ENCODE data around the gene SUMF1. TPM values are rescaled to one million over a fixed set of nuclear protein-coding genes. Genes with fewer than 3 reads are reported as not detected.

The SUMF1 gene
- total and polyA plus RNA-seq, 2 of the 13 experiments (the other 11 are each of a cell fraction or from before 2014, with no cell fraction given), result 18.5 to 28.9 TPM

DNA sequence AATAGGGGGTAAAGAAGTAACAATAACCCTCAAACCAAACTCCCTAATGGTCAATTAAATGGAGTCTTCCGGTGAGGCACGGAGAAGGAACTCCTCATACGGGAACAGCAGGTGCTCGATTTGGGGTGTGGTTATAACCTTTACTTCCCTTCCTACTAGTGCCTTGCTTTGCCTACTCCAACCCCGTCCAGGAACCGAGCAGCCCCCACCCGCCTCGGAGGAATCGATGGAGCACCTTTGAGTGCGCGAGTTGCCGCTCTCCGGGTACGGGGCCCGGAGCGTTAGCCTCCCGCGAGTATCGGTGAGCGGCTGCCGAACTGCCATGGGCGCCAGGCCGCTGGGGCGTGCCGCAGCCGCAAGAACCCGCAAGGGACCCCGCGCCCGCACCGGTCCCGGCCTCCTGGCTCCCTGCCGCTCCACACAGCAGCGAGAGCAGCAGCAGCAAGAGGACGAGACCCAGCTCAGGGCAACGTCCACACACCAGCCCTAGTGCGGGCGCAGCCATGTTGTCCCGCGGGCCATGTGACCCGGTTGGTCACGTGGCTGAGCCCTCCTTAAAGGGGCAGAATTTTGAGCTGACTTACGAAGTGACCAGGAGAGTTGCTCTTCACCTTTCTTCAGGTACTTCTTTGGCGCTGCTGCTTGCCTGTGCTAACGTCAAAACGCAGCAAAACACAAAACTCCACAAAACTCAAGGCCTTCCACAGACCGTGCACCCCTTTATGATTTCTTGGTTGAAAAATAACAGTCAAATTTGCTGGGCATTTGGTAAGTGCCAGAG, at the start of gene SUMF1 (continued):
- TF ChIP-seq, protein P1, sequence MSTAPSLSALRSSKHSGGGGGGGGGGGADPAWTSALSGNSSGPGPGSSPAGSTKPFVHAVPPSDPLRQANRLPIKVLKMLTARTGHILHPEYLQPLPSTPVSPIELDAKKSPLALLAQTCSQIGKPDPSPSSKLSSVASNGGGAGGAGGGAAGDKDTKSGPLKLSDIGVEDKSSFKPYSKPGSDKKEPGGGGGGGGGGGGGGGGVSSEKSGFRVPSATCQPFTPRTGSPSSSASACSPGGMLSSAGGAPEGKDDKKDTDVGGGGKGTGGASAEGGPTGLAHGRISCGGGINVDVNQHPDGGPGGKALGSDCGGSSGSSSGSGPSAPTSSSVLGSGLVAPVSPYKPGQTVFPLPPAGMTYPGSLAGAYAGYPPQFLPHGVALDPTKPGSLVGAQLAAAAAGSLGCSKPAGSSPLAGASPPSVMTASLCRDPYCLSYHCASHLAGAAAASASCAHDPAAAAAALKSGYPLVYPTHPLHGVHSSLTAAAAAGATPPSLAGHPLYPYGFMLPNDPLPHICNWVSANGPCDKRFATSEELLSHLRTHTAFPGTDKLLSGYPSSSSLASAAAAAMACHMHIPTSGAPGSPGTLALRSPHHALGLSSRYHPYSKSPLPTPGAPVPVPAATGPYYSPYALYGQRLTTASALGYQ (CRISPR knock-in tag; IDR thresholded peaks at IDR 0.05), result 0 out of 2 replicates have a peak, but pooled peaks have one; percentile 39
- TF ChIP-seq ZNF672 (CRISPR knock-in tag; IDR thresholded peaks at IDR 0.05) (no peak), ZNF235 (CRISPR knock-in tag; IDR thresholded peaks at IDR 0.05; ENCODE audit: borderline replicate concordance) (peak; percentile 46; the same call in 1 of the 2 replicates), FOXK1 (CRISPR knock-in tag; IDR thresholded peaks at IDR 0.05; ENCODE audit: borderline replicate concordance, low read depth) (peak; percentile 86; the same call in 1 of the 2 replicates), ZNF746 (CRISPR knock-in tag; IDR thresholded peaks at IDR 0.05) (no peak), AKAP8 (CRISPR knock-in tag; IDR thresholded peaks at IDR 0.05) (peak; percentile 30; the same call in 1 of the 2 replicates), HOXA5 (CRISPR knock-in tag; IDR thresholded peaks at IDR 0.05) (peak; percentile 75; the same call in 1 of the 2 replicates), NFATC3 (CRISPR knock-in tag; IDR thresholded peaks at IDR 0.05) (peak; percentile 51; the same call in 1 of the 2 replicates), ATF7-NPFF (CRISPR knock-in tag; IDR thresholded peaks at IDR 0.05; ENCODE audit: low read depth) (peak; percentile 87; the same call in 1 of the 2 replicates), NRL (CRISPR knock-in tag; IDR thresholded peaks at IDR 0.05; ENCODE audit: borderline replicate concordance) (peak; percentile 91; the same call in 1 of the 2 replicates), TBX3 (IDR thresholded peaks at IDR 0.05; ENCODE audit: borderline replicate concordance) (no peak), ARID2 (CRISPR knock-in tag; IDR thresholded peaks at IDR 0.05; ENCODE audit: borderline replicate concordance) (peak; percentile 77; the same call in 1 of the 2 replicates), ZNF33A (CRISPR knock-in tag; IDR thresholded peaks at IDR 0.05; ENCODE audit: borderline replicate concordance) (0 out of 2 replicates have a peak, but pooled peaks have one; percentile 42), ZNF12 (CRISPR knock-in tag; IDR thresholded peaks at IDR 0.05) (peak; percentile 79), PHF21A (CRISPR knock-in tag; IDR thresholded peaks at IDR 0.05) (no peak; the same call in 1 of the 2 replicates), RARA (CRISPR knock-in tag; IDR thresholded peaks at IDR 0.05) (peak; percentile 24; the same call in 1 of the 2 replicates), SIN3B (IDR thresholded peaks at IDR 0.05; ENCODE audit: low read length) (peak; percentile 97)
- TF ChIP-seq, protein P2, sequence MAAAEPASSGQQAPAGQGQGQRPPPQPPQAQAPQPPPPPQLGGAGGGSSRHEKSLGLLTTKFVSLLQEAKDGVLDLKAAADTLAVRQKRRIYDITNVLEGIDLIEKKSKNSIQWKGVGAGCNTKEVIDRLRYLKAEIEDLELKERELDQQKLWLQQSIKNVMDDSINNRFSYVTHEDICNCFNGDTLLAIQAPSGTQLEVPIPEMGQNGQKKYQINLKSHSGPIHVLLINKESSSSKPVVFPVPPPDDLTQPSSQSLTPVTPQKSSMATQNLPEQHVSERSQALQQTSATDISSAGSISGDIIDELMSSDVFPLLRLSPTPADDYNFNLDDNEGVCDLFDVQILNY (CRISPR knock-in tag; conservative IDR thresholded peaks at IDR 0.05), result no peak
- TF ChIP-seq, protein P3, sequence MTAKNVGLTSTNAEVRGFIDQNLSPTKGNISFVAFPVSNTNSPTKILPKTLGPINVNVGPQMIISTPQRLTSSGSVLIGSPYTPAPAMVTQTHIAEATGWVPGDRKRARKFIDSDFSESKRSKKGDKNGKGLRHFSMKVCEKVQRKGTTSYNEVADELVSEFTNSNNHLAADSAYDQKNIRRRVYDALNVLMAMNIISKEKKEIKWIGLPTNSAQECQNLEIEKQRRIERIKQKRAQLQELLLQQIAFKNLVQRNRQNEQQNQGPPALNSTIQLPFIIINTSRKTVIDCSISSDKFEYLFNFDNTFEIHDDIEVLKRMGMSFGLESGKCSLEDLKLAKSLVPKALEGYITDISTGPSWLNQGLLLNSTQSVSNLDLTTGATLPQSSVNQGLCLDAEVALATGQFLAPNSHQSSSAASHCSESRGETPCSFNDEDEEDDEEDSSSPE (CRISPR knock-in tag; IDR thresholded peaks at IDR 0.05), result peak; percentile 65
- TF ChIP-seq, protein P4, sequence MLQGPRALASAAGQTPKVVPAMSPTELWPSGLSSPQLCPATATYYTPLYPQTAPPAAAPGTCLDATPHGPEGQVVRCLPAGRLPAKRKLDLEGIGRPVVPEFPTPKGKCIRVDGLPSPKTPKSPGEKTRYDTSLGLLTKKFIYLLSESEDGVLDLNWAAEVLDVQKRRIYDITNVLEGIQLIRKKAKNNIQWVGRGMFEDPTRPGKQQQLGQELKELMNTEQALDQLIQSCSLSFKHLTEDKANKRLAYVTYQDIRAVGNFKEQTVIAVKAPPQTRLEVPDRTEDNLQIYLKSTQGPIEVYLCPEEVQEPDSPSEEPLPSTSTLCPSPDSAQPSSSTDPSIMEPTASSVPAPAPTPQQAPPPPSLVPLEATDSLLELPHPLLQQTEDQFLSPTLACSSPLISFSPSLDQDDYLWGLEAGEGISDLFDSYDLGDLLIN (CRISPR knock-in tag; IDR thresholded peaks at IDR 0.05; ENCODE audit: borderline replicate concordance), result no peak
- TF ChIP-seq, protein P5, sequence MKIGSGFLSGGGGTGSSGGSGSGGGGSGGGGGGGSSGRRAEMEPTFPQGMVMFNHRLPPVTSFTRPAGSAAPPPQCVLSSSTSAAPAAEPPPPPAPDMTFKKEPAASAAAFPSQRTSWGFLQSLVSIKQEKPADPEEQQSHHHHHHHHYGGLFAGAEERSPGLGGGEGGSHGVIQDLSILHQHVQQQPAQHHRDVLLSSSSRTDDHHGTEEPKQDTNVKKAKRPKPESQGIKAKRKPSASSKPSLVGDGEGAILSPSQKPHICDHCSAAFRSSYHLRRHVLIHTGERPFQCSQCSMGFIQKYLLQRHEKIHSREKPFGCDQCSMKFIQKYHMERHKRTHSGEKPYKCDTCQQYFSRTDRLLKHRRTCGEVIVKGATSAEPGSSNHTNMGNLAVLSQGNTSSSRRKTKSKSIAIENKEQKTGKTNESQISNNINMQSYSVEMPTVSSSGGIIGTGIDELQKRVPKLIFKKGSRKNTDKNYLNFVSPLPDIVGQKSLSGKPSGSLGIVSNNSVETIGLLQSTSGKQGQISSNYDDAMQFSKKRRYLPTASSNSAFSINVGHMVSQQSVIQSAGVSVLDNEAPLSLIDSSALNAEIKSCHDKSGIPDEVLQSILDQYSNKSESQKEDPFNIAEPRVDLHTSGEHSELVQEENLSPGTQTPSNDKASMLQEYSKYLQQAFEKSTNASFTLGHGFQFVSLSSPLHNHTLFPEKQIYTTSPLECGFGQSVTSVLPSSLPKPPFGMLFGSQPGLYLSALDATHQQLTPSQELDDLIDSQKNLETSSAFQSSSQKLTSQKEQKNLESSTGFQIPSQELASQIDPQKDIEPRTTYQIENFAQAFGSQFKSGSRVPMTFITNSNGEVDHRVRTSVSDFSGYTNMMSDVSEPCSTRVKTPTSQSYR (CRISPR knock-in tag; IDR thresholded peaks at IDR 0.05; ENCODE audit: borderline replicate concordance), result no peak
